Thymus (tissue), 14 donors: ENCODE measurements around the gene CLDN18. TPM values are rescaled to one million over a fixed set of nuclear protein-coding genes. Genes with fewer than 3 reads are reported as not detected.

Source experiments
- DNase-seq, 9 donors: peaks; one replicate each; pipeline ENCODE4 v3.0.0-alpha.2; 2013; ENCODE audit warnings: low spot score in 9 of 9, low read depth in 6 of 9, missing footprints in 1 of 9
- H3K27ac ChIP-seq, 2 donors: one replicate each; pipeline ENCODE4 v1.5.1; 2013; ENCODE audit warnings: control low read depth in 1 of 2, low read depth in 1 of 2, low read length in 1 of 2, mild to moderate bottlenecking in 1 of 2, moderate library complexity in 1 of 2
- H3K27me3 ChIP-seq, 2 donors: one replicate each; pipeline ENCODE4 v1.5.1; 2013; ENCODE audit warnings: low read length in 1 of 2; ENCODE audit not compliant: control insufficient read depth in 2 of 2, insufficient read depth in 1 of 2
- H3K36me3 ChIP-seq, 2 donors: one replicate each; pipeline ENCODE4 v1.5.1; 2013; ENCODE audit warnings: low read length in 1 of 2, mild to moderate bottlenecking in 1 of 2, moderate library complexity in 1 of 2; ENCODE audit not compliant: control insufficient read depth in 2 of 2, insufficient read depth in 2 of 2
- H3K4me1 ChIP-seq, 2 donors: one replicate each; pipeline ENCODE4 v1.5.1; 2013; ENCODE audit warnings: low read length in 2 of 2; ENCODE audit not compliant: control insufficient read depth in 2 of 2, insufficient read depth in 2 of 2
- H3K4me3 ChIP-seq, 2 donors: one replicate each; pipeline ENCODE4 v1.5.1; 2013; ENCODE audit warnings: low read length in 2 of 2, control low read depth in 1 of 2, mild to moderate bottlenecking in 1 of 2
- H3K9me3 ChIP-seq, 2 donors: one replicate each; pipeline ENCODE4 v1.5.1; 2013; ENCODE audit warnings: low read length in 1 of 2, mild to moderate bottlenecking in 1 of 2; ENCODE audit not compliant: control insufficient read depth in 2 of 2, insufficient read depth in 1 of 2
- WGBS: extraction: QIAGEN DNeasy Blood & Tissue Kit; methylation state at CpG from one replicate; pipeline ENCODE4 v1.1.7; 2013; 5-methylcytosine and 5-hydroxymethylcytosine counted together
- long read RNA-seq, 10 donors: transcript quantifications; one replicate each; lab custom pipeline, GENCODE V29; 2026
- polyA plus RNA-seq: library from polyadenylated mRNA; stranded (reverse); fragments of 200-250 nt; gene quantifications from one replicate; pipeline ENCODE4 v1.2.3, GENCODE V29; 2013
- total RNA-seq: library from RNA; stranded (reverse); fragments of 120-200 nt; gene quantifications from one replicate; pipeline ENCODE4 v1.2.4, GENCODE V29; 2013
- donor health status: healthy.

CLDN18 gene
- total RNA-seq: 0.28 TPM
- polyA plus RNA-seq: 0.62 TPM
- long read RNA-seq, donor 1: 0 reads
- long read RNA-seq, donor 2: 0 reads
- long read RNA-seq, donor 3: 0 reads
- long read RNA-seq, donor 4: 0 reads
- long read RNA-seq, donor 5: 0 reads
- long read RNA-seq, donor 6: 0 reads
- long read RNA-seq, donor 7: 0 reads
- long read RNA-seq, donor 8: 0 reads
- long read RNA-seq, donor 9: 0 reads
- long read RNA-seq, donor 10, partial matches to known transcripts: 0 of 1 reads
- long read RNA-seq, donor 10, other reads (novel, unspliced or antisense): 0 of 1 reads

GRCh38 chr3:138009476-138010272, at the start of gene CLDN18:
TSS of gene CLDN18 (plus strand) at chr3:138010165. CDS start at chr3:138010226, 61 bp downstream.
- WGBS: 90% methylated on average over 30 of the region's 30 CpGs
- no peaks in the 10 kb centered on the region for H3K27me3 ChIP-seq
- H3K36me3 ChIP-seq: no peaks in the 10 kb centered on the region
- no peak within 1 kb of the TSS for H3K4me3 ChIP-seq
- no peaks in the 10 kb centered on the region for H3K4me1 ChIP-seq
- DNase-seq: no peak
- H3K9me3 ChIP-seq: no peaks in the 10 kb centered on the region
- H3K27ac ChIP-seq: no peak within 1 kb of the TSS

GRCh38 chr3:137962251-137962650, 47.7 kb upstream of the CLDN18 start:
- no peaks in the 10 kb centered on the region for H3K36me3 ChIP-seq
- H3K9me3 ChIP-seq: no peaks in the 10 kb centered on the region
- H3K27ac ChIP-seq: no peak overlapping the region
- H3K4me1 ChIP-seq: no peaks in the 10 kb centered on the region
- WGBS: 98% methylated on average over 7 of the region's 7 CpGs
- no peaks in the 10 kb centered on the region for H3K27me3 ChIP-seq
- no peak for DNase-seq
- no peak overlapping the region for H3K4me3 ChIP-seq

- Histone ChIP-seq H3K4me1 (no peaks in the 10 kb centered on the region), H3K36me3 (no peaks in the 10 kb centered on the region), H3K4me3 (no peak overlapping the region), H3K9me3 (no peaks in the 10 kb centered on the region), H3K27ac (no peak overlapping the region), H3K27me3 (no peaks in the 10 kb centered on the region)
- no peak for DNase-seq
- WGBS: 94% methylated on average over 4 of the region's 4 CpGs
Observed at GRCh38 chr3:137963463-137963862, 46.5 kb upstream of the CLDN18 start.

GRCh38 chr3:137970914-137971831, 38.8 kb upstream of the CLDN18 start:
- H3K4me1 ChIP-seq: no peaks in the 10 kb centered on the region
- no peaks in the 10 kb centered on the region for H3K36me3 ChIP-seq
- H3K9me3 ChIP-seq: no peaks in the 10 kb centered on the region
- peak in 7 of 9 donors; percentile 3 to 42 (median 16) for DNase-seq
- H3K27me3 ChIP-seq: no peaks in the 10 kb centered on the region
- no peak overlapping the region for H3K27ac ChIP-seq
- 22% methylated on average over 18 of the region's 18 CpGs for WGBS
- no peak overlapping the region for H3K4me3 ChIP-seq

DNA sequence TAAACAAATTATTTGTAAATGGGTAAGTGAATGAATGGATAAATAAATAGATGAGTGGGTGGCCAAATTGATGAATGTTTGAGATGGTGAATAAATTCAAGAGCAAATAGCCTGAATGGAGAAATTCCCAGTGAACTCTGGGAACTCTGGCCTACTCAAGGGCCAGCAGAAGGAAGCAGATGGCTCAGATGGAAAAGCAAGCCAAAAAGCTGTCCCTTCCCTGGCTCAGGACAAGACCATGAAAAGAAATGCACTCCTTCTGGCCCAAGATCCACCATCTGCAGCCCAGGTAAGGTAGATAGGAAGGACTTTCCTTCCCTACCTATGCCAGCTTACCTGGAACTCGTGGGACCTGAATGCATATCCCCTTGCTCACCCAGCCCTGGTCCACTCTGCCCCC, 37.6 kb upstream of the CLDN18 start:
- no peak for DNase-seq
- no peak overlapping the region for H3K4me3 ChIP-seq
- no peaks in the 10 kb centered on the region for H3K4me1 ChIP-seq
- no peaks in the 10 kb centered on the region for H3K36me3 ChIP-seq
- H3K27ac ChIP-seq: no peak overlapping the region
- WGBS: 82% methylated on average over 1 of the region's 1 CpG
- no peaks in the 10 kb centered on the region for H3K9me3 ChIP-seq
- no peaks in the 10 kb centered on the region for H3K27me3 ChIP-seq

DNA sequence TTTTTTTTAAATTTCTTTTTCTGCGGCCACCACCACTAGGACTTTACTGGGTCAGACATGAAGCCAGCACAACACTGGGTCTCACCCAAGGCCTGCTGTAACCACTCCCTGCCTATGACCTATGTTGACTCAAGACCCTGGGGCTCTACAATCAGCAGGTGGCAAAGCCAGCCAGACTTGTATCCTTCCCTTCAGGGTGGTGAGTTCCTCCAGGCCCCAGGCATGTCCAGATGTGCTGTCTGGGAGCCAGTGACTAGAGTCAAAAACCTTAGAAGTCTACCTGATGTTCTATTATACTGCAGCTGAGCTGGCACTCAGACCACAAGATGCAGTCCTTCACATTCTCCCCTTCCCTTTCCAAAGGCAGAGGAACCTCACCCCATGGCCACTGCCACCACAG, 31.6 kb upstream of the CLDN18 start:
- Histone ChIP-seq H3K27ac (no peak overlapping the region), H3K9me3 (peaks cover 0 to 11% of the 10 kb centered on the region in 2 donors), H3K4me1 (no peaks in the 10 kb centered on the region), H3K4me3 (no peak overlapping the region), H3K36me3 (no peaks in the 10 kb centered on the region), H3K27me3 (no peaks in the 10 kb centered on the region)
- DNase-seq: no peak
- WGBS: 98% methylated on average over 1 of the region's 1 CpG

- Histone ChIP-seq H3K4me3 (no peak overlapping the region), H3K4me1 (no peaks in the 10 kb centered on the region), H3K9me3 (no peaks in the 10 kb centered on the region), H3K27me3 (no peaks in the 10 kb centered on the region), H3K27ac (no peak overlapping the region), H3K36me3 (no peaks in the 10 kb centered on the region)
- 46% methylated on average over 1 of the region's 1 CpG for WGBS
- no peak for DNase-seq
Observed at GRCh38 chr3:137987723-137988122, 22.2 kb upstream of the CLDN18 start.

DNA sequence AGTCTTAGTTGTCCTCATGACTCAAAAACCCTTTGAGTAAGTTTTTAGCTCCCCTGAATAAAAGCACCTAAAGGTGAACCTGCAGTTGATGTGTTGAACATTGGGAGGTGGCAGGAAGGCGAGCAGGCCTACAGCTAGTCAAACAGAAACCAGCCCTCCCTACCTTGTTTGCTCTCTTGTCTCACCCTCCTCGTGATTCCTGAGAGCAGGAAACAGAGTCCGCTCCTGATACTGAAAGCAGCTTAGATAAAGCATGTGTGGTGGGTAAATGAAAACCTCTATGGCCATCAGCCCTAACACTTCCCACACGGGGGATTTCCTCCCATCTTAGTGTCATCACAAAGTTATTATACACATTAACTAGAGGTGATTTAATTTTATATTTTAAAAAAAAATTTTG, 21.8 kb upstream of the CLDN18 start:
- Histone ChIP-seq H3K9me3 (no peaks in the 10 kb centered on the region), H3K27ac (no peak overlapping the region), H3K27me3 (no peaks in the 10 kb centered on the region), H3K4me1 (no peaks in the 10 kb centered on the region), H3K4me3 (no peak overlapping the region), H3K36me3 (no peaks in the 10 kb centered on the region)
- no peak for DNase-seq
- WGBS: 69% methylated on average over 4 of the region's 4 CpGs

DNA sequence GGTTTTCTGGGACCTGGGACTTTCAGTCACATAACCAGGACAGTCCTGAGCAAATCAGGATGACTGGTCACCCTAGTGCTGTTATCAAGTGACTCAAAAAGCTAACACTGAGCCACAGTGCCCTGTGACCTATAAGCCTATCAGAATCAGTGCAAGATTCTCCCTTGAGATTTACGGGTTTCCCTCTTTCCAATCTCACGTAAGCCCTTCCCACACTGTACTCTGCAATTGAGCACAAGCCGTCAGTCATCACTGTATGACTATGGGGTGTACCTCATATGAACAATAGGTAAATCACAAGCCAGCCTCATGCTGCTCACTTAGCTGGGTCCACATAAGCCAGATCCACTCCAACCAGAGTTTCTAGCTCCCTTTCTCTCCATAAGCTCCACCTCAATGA, 21.0 kb upstream of the CLDN18 start:
- Histone ChIP-seq H3K36me3 (no peaks in the 10 kb centered on the region), H3K9me3 (no peaks in the 10 kb centered on the region), H3K4me1 (no peaks in the 10 kb centered on the region), H3K27me3 (no peaks in the 10 kb centered on the region), H3K4me3 (no peak overlapping the region), H3K27ac (no peak overlapping the region)
- DNase-seq: no peak
- 95% methylated on average over 3 of the region's 3 CpGs for WGBS
